Measurements from ENCODE around the gene C6orf52. TPM values are rescaled to one million over a fixed set of nuclear protein-coding genes. Genes with fewer than 3 reads are reported as not detected.
A peak's percentile ranks its signal among the peaks of the same experiment; 100 is the strongest.

Gene C6orf52
- total and polyA plus RNA-seq, 9 of the 15 experiments (the other 6 are each of a cell fraction or from before 2014, with no cell fraction given) = 6.7 to 37.0 (median 11.1) TPM

DNA sequence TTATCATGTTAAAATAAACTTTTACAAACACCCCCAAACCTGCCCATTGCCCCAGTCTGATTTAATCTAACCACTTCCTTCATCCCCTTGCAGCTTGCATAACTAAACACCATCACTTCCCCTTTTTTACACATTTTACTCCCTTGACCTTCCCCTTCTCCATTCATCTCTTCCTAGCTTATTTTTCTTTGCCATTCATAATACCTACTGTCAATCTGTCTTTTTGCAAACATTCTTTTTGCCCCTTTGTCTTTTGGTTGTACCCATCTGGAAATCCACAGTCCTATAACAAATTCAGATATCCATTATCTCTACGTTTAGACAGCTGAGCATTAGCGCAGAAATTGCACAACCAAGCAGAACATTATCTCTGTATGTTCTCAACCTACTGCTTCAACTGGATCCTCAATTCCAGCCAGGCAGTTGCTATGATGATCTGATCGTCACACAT lies 51.2 kb downstream of the C6orf52 start (continued):
- TF ChIP-seq, protein P1, sequence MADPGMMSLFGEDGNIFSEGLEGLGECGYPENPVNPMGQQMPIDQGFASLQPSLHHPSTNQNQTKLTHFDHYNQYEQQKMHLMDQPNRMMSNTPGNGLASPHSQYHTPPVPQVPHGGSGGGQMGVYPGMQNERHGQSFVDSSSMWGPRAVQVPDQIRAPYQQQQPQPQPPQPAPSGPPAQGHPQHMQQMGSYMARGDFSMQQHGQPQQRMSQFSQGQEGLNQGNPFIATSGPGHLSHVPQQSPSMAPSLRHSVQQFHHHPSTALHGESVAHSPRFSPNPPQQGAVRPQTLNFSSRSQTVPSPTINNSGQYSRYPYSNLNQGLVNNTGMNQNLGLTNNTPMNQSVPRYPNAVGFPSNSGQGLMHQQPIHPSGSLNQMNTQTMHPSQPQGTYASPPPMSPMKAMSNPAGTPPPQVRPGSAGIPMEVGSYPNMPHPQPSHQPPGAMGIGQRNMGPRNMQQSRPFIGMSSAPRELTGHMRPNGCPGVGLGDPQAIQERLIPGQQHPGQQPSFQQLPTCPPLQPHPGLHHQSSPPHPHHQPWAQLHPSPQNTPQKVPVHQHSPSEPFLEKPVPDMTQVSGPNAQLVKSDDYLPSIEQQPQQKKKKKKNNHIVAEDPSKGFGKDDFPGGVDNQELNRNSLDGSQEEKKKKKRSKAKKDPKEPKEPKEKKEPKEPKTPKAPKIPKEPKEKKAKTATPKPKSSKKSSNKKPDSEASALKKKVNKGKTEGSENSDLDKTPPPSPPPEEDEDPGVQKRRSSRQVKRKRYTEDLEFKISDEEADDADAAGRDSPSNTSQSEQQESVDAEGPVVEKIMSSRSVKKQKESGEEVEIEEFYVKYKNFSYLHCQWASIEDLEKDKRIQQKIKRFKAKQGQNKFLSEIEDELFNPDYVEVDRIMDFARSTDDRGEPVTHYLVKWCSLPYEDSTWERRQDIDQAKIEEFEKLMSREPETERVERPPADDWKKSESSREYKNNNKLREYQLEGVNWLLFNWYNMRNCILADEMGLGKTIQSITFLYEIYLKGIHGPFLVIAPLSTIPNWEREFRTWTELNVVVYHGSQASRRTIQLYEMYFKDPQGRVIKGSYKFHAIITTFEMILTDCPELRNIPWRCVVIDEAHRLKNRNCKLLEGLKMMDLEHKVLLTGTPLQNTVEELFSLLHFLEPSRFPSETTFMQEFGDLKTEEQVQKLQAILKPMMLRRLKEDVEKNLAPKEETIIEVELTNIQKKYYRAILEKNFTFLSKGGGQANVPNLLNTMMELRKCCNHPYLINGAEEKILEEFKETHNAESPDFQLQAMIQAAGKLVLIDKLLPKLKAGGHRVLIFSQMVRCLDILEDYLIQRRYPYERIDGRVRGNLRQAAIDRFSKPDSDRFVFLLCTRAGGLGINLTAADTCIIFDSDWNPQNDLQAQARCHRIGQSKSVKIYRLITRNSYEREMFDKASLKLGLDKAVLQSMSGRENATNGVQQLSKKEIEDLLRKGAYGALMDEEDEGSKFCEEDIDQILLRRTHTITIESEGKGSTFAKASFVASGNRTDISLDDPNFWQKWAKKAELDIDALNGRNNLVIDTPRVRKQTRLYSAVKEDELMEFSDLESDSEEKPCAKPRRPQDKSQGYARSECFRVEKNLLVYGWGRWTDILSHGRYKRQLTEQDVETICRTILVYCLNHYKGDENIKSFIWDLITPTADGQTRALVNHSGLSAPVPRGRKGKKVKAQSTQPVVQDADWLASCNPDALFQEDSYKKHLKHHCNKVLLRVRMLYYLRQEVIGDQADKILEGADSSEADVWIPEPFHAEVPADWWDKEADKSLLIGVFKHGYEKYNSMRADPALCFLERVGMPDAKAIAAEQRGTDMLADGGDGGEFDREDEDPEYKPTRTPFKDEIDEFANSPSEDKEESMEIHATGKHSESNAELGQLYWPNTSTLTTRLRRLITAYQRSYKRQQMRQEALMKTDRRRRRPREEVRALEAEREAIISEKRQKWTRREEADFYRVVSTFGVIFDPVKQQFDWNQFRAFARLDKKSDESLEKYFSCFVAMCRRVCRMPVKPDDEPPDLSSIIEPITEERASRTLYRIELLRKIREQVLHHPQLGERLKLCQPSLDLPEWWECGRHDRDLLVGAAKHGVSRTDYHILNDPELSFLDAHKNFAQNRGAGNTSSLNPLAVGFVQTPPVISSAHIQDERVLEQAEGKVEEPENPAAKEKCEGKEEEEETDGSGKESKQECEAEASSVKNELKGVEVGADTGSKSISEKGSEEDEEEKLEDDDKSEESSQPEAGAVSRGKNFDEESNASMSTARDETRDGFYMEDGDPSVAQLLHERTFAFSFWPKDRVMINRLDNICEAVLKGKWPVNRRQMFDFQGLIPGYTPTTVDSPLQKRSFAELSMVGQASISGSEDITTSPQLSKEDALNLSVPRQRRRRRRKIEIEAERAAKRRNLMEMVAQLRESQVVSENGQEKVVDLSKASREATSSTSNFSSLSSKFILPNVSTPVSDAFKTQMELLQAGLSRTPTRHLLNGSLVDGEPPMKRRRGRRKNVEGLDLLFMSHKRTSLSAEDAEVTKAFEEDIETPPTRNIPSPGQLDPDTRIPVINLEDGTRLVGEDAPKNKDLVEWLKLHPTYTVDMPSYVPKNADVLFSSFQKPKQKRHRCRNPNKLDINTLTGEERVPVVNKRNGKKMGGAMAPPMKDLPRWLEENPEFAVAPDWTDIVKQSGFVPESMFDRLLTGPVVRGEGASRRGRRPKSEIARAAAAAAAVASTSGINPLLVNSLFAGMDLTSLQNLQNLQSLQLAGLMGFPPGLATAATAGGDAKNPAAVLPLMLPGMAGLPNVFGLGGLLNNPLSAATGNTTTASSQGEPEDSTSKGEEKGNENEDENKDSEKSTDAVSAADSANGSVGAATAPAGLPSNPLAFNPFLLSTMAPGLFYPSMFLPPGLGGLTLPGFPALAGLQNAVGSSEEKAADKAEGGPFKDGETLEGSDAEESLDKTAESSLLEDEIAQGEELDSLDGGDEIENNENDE (IDR thresholded peaks at IDR 0.05; ENCODE audit: low read depth, low read length) = no peak
- no peak for TF ChIP-seq ZNF280B (CRISPR knock-in tag; IDR thresholded peaks at IDR 0.05)
- TF ChIP-seq, protein P2, sequence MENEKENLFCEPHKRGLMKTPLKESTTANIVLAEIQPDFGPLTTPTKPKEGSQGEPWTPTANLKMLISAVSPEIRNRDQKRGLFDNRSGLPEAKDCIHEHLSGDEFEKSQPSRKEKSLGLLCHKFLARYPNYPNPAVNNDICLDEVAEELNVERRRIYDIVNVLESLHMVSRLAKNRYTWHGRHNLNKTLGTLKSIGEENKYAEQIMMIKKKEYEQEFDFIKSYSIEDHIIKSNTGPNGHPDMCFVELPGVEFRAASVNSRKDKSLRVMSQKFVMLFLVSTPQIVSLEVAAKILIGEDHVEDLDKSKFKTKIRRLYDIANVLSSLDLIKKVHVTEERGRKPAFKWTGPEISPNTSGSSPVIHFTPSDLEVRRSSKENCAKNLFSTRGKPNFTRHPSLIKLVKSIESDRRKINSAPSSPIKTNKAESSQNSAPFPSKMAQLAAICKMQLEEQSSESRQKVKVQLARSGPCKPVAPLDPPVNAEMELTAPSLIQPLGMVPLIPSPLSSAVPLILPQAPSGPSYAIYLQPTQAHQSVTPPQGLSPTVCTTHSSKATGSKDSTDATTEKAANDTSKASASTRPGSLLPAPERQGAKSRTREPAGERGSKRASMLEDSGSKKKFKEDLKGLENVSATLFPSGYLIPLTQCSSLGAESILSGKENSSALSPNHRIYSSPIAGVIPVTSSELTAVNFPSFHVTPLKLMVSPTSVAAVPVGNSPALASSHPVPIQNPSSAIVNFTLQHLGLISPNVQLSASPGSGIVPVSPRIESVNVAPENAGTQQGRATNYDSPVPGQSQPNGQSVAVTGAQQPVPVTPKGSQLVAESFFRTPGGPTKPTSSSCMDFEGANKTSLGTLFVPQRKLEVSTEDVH (IDR thresholded peaks at IDR 0.05; ENCODE audit: low read depth, partially characterized antibody) = peak; percentile 54
- 0 out of 2 replicates have a peak, but pooled peaks have one; percentile 43 for TF ChIP-seq SP1 (CRISPR knock-in tag; IDR thresholded peaks at IDR 0.05)
- TF ChIP-seq FOS (IDR thresholded peaks at IDR 0.05; ENCODE audit: extremely low read depth, insufficient read length) = no peak
- peak; percentile 48; the same call in 1 of the 2 replicates for TF ChIP-seq FOSL1 (tag; conservative IDR thresholded peaks at IDR 0.05)
- TF ChIP-seq ELF2 (CRISPR knock-in tag; IDR thresholded peaks at IDR 0.05) = peak; percentile 75
- peak; percentile 84; the same call in 1 of the 2 replicates for TF ChIP-seq NBN (IDR thresholded peaks at IDR 0.05; ENCODE audit: low read depth)
- TF ChIP-seq MCM3 (IDR thresholded peaks at IDR 0.05) = no peak
- no peak for TF ChIP-seq KAT8 (IDR thresholded peaks at IDR 0.05; ENCODE audit: low read depth)
- TF ChIP-seq MTA1 (IDR thresholded peaks at IDR 0.05; ENCODE audit: borderline replicate concordance) = peak; percentile 78; the same call in 1 of the 2 replicates
- TF ChIP-seq TEAD4 (IDR thresholded peaks at IDR 0.05; ENCODE audit: low read length) = peak; percentile 73
- TF ChIP-seq TEAD4 (CRISPR knock-in tag; IDR thresholded peaks at IDR 0.05; ENCODE audit: borderline replicate concordance) = no peak
- TF ChIP-seq TBP (optimal IDR thresholded peaks at IDR 0.05; ENCODE audit: low read depth, low read length) = no peak
